ENCODE data around the gene SF3B1. TPM values are rescaled to one million over a fixed set of nuclear protein-coding genes. Genes with fewer than 3 reads are reported as not detected.

SF3B1 gene
- total RNA-seq, 1 experiment from 2014 or later = 156 TPM

GRCh38 chr2:197431858-197432257, 3.0 kb downstream of the SF3B1 start:
- CTCF ChIA-PET = interaction anchor here (0.6 kb wide), 1 partner anchor 93 kb away, joined by 3 read pairs; no protein-coding TSS in a partner anchor
- TF ChIP-seq EZH2 (IDR thresholded peaks at IDR 0.05; ENCODE audit: low read depth) (no peak), CTCF (conservative IDR thresholded peaks at IDR 0.05) (no peak)
- Histone ChIP-seq H3K9me2 (ENCODE audit: insufficient read depth) (no peaks in the 10 kb centered on the region), H3K9me3 (ENCODE audit: insufficient read depth, low read depth) (no peaks in the 10 kb centered on the region), H3K27me3 (ENCODE audit: insufficient read depth, low read depth) (no peaks in the 10 kb centered on the region), H3K79me2 (ENCODE audit: low read depth) (peaks cover 80% of the 10 kb centered on the region), H4K20me1 (ENCODE audit: insufficient read depth) (peaks cover 72% of the 10 kb centered on the region), H3K36me3 (ENCODE audit: low read depth) (peaks cover 7% of the 10 kb centered on the region; the same call in 1 of the 2 replicates), H3K4me3 (no peak overlapping the region), H3K27ac (no peak overlapping the region), H2AFZ (no peak overlapping the region), H3K4me2 (no peak overlapping the region), H3K4me1 (replicated peaks; ENCODE audit: insufficient read depth) (peaks cover 24% of the 10 kb centered on the region), H3F3A (ENCODE audit: insufficient read depth, low read depth) (peaks cover 19% of the 10 kb centered on the region)
- intact Hi-C loops (cut with micrococcal nuclease; ENCODE audit: unreplicated experiment) = no loop called here
- BruUV-seq (replicated peaks) = no TSS peak
- DNase-seq = no peak
- POLR2A ChIA-PET (ENCODE audit: unreplicated experiment) = interaction anchor here (0.6 kb wide), 1 partner anchor 44 kb away, joined by 4 read pairs; no protein-coding TSS in a partner anchor

- Histone ChIP-seq H2AFZ (no peak overlapping the region), H3K27me3 (ENCODE audit: insufficient read depth, low read depth) (no peaks in the 10 kb centered on the region), H4K20me1 (ENCODE audit: insufficient read depth) (peaks cover 100% of the 10 kb centered on the region), H3K4me1 (replicated peaks; ENCODE audit: insufficient read depth) (peaks cover 12% of the 10 kb centered on the region), H3F3A (ENCODE audit: insufficient read depth, low read depth) (peaks cover 16% of the 10 kb centered on the region; the same call in 1 of the 2 replicates), H3K9me2 (ENCODE audit: insufficient read depth) (no peaks in the 10 kb centered on the region), H3K4me2 (no peak overlapping the region), H3K79me2 (ENCODE audit: low read depth) (peaks cover 100% of the 10 kb centered on the region), H3K27ac (no peak overlapping the region), H3K36me3 (ENCODE audit: low read depth) (peaks cover 3% of the 10 kb centered on the region; the same call in 1 of the 2 replicates), H3K4me3 (no peak overlapping the region), H3K9me3 (ENCODE audit: insufficient read depth, low read depth) (no peaks in the 10 kb centered on the region)
- intact Hi-C loops (cut with micrococcal nuclease; ENCODE audit: unreplicated experiment) = no loop called here
- ChIA-PET POLR2A (ENCODE audit: unreplicated experiment) (no interaction called here), CTCF (no interaction called here)
- no peak for DNase-seq
- no peak for TF ChIP-seq CTCF (conservative IDR thresholded peaks at IDR 0.05)
- TF ChIP-seq EZH2 (IDR thresholded peaks at IDR 0.05; ENCODE audit: low read depth) = no peak
- BruUV-seq (replicated peaks) = no TSS peak
Measured at GRCh38 chr2:197427986-197428385, 6.8 kb downstream of the SF3B1 start.

GRCh38 chr2:197426723-197427603, 7.9 kb downstream of the SF3B1 start:
- H3K36me3 ChIP-seq (ENCODE audit: low read depth) = peaks cover 6% of the 10 kb centered on the region; the same call in 1 of the 2 replicates
- peaks cover 16% of the 10 kb centered on the region; the same call in 1 of the 2 replicates for H3F3A ChIP-seq (ENCODE audit: insufficient read depth, low read depth)
- peaks cover 98% of the 10 kb centered on the region for H3K79me2 ChIP-seq (ENCODE audit: low read depth)
- no peak overlapping the region for H3K27ac ChIP-seq
- peaks cover 2% of the 10 kb centered on the region for H3K4me1 ChIP-seq (replicated peaks; ENCODE audit: insufficient read depth)
- BruUV-seq (replicated peaks) = no TSS peak
- no peak overlapping the region for H3K4me3 ChIP-seq
- no peak overlapping the region for H3K4me2 ChIP-seq
- intact Hi-C loops (cut with micrococcal nuclease; ENCODE audit: unreplicated experiment) = no loop called here
- no peak for DNase-seq
- no peaks in the 10 kb centered on the region for H3K9me3 ChIP-seq (ENCODE audit: insufficient read depth, low read depth)
- H3K9me2 ChIP-seq (ENCODE audit: insufficient read depth) = no peaks in the 10 kb centered on the region
- ChIA-PET CTCF (no interaction called here), POLR2A (ENCODE audit: unreplicated experiment) (interaction anchor here (0.6 kb wide), 1 partner anchor 22 kb away, joined by 4 read pairs; no protein-coding TSS in a partner anchor)
- H3K27me3 ChIP-seq (ENCODE audit: insufficient read depth, low read depth) = no peaks in the 10 kb centered on the region
- H2AFZ ChIP-seq = no peak overlapping the region
- H4K20me1 ChIP-seq (ENCODE audit: insufficient read depth) = peaks cover 96% of the 10 kb centered on the region
- no peak for TF ChIP-seq EZH2 (IDR thresholded peaks at IDR 0.05; ENCODE audit: low read depth)
- no peak for TF ChIP-seq CTCF (conservative IDR thresholded peaks at IDR 0.05)
